Tibial nerve (tissue), 4 donors: ENCODE data around the gene TFEC. TPM values are rescaled to one million over a fixed set of nuclear protein-coding genes. Genes with fewer than 3 reads are reported as not detected.

ENCODE experiments used
- DNase-seq, 2 donors: peaks; one replicate each; pipeline ENCODE4 v3.0.0-alpha.2; 2019; ENCODE audit warnings: low spot score in 2 of 2
- H3K27ac ChIP-seq, 4 donors: fragments of 200-600 bp; sonication (generic) in 3 of 4; one replicate each; pipeline ENCODE4 v1.5.1; 2017 to 2019; ENCODE audit warnings: mild to moderate bottlenecking in 1 of 4
- H3K27me3 ChIP-seq, 2 donors: fragments of 200-600 bp; sonication (generic) in 1 of 2; one replicate each; pipeline versions ENCODE4 v1.5.1 to v1.6.0; 2017 to 2019
- H3K36me3 ChIP-seq, 3 donors: fragments of 200-600 bp; sonication (generic); one replicate each; pipeline ENCODE4 v1.5.1; 2018 to 2019
- H3K4me1 ChIP-seq, 4 donors: fragments of 200-600 bp; sonication (generic) in 3 of 4; one replicate each; pipeline ENCODE4 v1.5.1; 2017 to 2019
- H3K4me3 ChIP-seq, 4 donors: fragments of 200-600 bp; sonication (generic) in 3 of 4; one replicate each; pipeline ENCODE4 v1.5.1; 2017 to 2019; ENCODE audit warnings: mild to moderate bottlenecking in 1 of 4, moderate library complexity in 1 of 4
- H3K9me3 ChIP-seq, 4 donors: fragments of 200-600 bp; sonication (generic) in 3 of 4; one replicate each; pipeline ENCODE4 v1.5.1; 2017 to 2019
- CTCF ChIP-seq, 5 experiments: fragments of 200-600 bp in 3 of 5; fragments of 450-650 bp in 2 of 5; sonication (generic) in 3 of 5; IDR thresholded peaks; one replicate each; pipeline ENCODE4 v1.5.1; 2016 to 2019; ENCODE audit warnings: antibody characterized with exemption in 5 of 5, mild to moderate bottlenecking in 3 of 5, moderate library complexity in 2 of 5
- EP300 ChIP-seq, 2 donors: sonication (generic); formaldehyde crosslinking; IDR thresholded peaks; one replicate each; pipeline ENCODE4 v1.6.1; 2017; ENCODE audit warnings: antibody characterized with exemption in 2 of 2, mild to moderate bottlenecking in 1 of 2
- POLR2A ChIP-seq, 2 donors: fragments of 450-650 bp; IDR thresholded peaks; one replicate each; pipeline ENCODE4 v1.6.1; 2017; ENCODE audit warnings: antibody characterized with exemption in 2 of 2, mild to moderate bottlenecking in 2 of 2, moderate library complexity in 2 of 2
- WGBS, 2 donors: methylation state at CpG; one replicate each; pipeline ENCODE4 v1.1.5; 2018; 5-methylcytosine and 5-hydroxymethylcytosine counted together
- total RNA-seq, 4 donors: library from RNA; depleted of rRNA; stranded (reverse); fragments of >200 nt; gene quantifications; one replicate each; pipeline ENCODE4 v1.1.0, GENCODE V29; 2016

Gene TFEC
- total RNA-seq, 4 donors from 2014 or later, result 2.6 to 9.9 (median 4.1) TPM

- Histone ChIP-seq H3K4me3 (no peak overlapping the region), H3K27ac (no peak overlapping the region), H3K27me3 (no peaks in the 10 kb centered on the region), H3K4me1 (no peaks in the 10 kb centered on the region), H3K9me3 (peaks cover 0 to 22% (median 0%) of the 10 kb centered on the region in 4 donors), H3K36me3 (no peaks in the 10 kb centered on the region)
- WGBS, 2 donors, result 79 to 85% methylated on average over 11 of the region's 11 CpGs
- TF ChIP-seq CTCF (IDR thresholded peaks at IDR 0.05) (no peak), POLR2A (IDR thresholded peaks at IDR 0.05) (no peak), EP300 (IDR thresholded peaks at IDR 0.05) (no peak)
- no peak for DNase-seq
Observed at GRCh38 chr7:115888981-115889668, 141.4 kb downstream of the TFEC start.

- no peaks in the 10 kb centered on the region for H3K36me3 ChIP-seq
- no peaks in the 10 kb centered on the region for H3K27me3 ChIP-seq
- H3K4me3 ChIP-seq, result no peak overlapping the region
- WGBS, 2 donors, result 75 to 83% methylated on average over 2 of the region's 2 CpGs
- no peak for TF ChIP-seq EP300 (IDR thresholded peaks at IDR 0.05)
- no peak for TF ChIP-seq CTCF (IDR thresholded peaks at IDR 0.05)
- TF ChIP-seq POLR2A (IDR thresholded peaks at IDR 0.05), result no peak
- H3K4me1 ChIP-seq, result no peaks in the 10 kb centered on the region
- H3K27ac ChIP-seq, result no peak overlapping the region
- DNase-seq, result no peak
- peaks cover 0 to 12% (median 0%) of the 10 kb centered on the region in 4 donors for H3K9me3 ChIP-seq
Observed at GRCh38 chr7:115885550-115885949, 145.0 kb downstream of the TFEC start.

Other genes starting within 250 kb of the TFEC start
- gene TES, start 179.8 kb upstream of the TFEC start, total RNA-seq, result 10 to 100 TPM; 18.6 to 28.3 (median 24.2) TPM